Measurements from ENCODE around the gene RALGPS1.

Gene RALGPS1

DNA sequence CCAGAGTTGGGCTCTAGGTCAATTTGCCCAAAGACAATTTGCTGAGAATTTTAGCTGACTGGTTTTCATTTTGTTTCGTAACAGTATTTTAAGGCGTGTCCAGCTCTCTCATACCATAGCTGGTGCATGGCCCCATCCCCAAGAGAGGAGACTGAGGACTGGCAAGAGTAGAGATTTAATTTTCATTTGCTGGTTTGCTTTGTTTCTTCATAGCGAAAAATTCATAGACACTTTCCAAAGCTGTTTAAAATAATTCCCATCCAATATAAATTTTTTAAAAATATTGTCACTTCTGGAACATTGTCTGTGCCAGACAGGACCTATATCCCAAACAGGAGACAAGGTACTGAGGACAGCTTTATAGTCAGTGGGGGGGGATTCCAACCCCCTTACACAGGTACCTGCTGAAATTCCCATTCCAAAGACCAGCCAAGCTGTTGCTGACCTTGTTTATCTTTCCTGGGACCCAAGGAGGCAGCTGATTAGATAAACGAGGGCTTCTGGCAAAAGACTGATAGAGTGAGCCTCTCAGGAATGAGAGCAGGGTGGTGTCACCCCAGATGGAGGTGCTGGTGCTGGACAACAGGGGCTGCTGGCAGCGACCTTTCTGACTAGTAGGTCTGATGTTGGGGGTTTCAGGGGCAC lies 214.6 kb downstream of the RALGPS1 start:
- H3K27me3 Mint-ChIP-seq, result no peaks in the 10 kb centered on the region
- H3K36me3 Mint-ChIP-seq (ENCODE audit: insufficient read depth), result no peaks in the 10 kb centered on the region
- no peaks in the 10 kb centered on the region for H3K9me3 Mint-ChIP-seq
- H3K4me3 Mint-ChIP-seq, result no peak overlapping the region
- no peak overlapping the region for H3K27ac Mint-ChIP-seq (ENCODE audit: low read depth)
- DNase-seq (ENCODE audit: low spot score in 2 of 2) (no peak), ATAC-seq (replicated peaks; ENCODE audit: extremely low read depth, poor library complexity, severe bottlenecking) (no peak)
- no peaks in the 10 kb centered on the region for H3K4me1 Mint-ChIP-seq

DNA sequence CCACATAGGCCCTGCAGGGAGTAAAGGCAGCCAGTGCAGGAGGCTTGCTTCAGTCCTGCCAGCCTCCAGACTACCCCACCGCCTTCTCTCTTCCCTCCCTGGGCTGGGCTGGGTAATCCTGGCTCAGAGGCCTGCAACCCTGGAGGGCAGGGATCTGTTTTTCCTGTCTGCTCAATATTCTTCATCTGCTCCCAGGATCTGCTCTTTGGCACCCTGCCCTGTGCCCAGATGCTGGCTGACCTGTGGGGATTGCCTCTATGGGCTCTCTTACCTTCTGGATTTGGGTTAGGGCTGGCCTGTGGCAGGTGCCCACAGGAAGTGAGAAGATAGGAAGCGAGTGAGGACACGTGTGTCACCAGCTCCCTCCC lies 215.1 kb downstream of the RALGPS1 start:
- H3K27me3 Mint-ChIP-seq, result no peaks in the 10 kb centered on the region
- no peaks in the 10 kb centered on the region for H3K36me3 Mint-ChIP-seq (ENCODE audit: insufficient read depth)
- no peak overlapping the region for H3K4me3 Mint-ChIP-seq
- DNase-seq (ENCODE audit: low spot score in 2 of 2) (no peak), ATAC-seq (replicated peaks; ENCODE audit: extremely low read depth, poor library complexity, severe bottlenecking) (no peak)
- no peaks in the 10 kb centered on the region for H3K4me1 Mint-ChIP-seq
- no peak overlapping the region for H3K27ac Mint-ChIP-seq (ENCODE audit: low read depth)
- H3K9me3 Mint-ChIP-seq, result no peaks in the 10 kb centered on the region

DNA sequence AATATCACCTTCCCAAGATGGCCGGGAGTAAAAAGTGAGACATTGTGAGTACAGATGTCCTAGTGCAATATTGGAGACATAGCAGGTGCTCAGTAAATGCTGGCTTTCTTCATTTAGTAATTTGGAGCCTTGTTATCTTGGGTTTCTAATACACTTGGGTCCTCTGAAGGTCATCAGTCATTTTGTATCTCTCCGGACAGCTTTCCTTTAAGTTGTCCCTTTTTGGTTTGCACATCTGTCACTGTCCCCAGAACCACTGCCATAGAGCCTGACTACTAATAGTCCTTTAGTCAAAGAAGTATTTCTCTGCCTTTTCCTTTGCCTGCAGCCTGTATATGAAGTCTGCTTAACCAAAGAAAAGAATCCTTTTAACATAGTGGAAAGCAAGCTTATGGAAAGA lies 215.7 kb downstream of the RALGPS1 start:
- no peak for ATAC-seq (replicated peaks; ENCODE audit: extremely low read depth, poor library complexity, severe bottlenecking)
- Mint-ChIP-seq H3K27me3 (no peaks in the 10 kb centered on the region), H3K4me1 (no peaks in the 10 kb centered on the region), H3K36me3 (ENCODE audit: insufficient read depth) (no peaks in the 10 kb centered on the region), H3K9me3 (no peaks in the 10 kb centered on the region), H3K4me3 (no peak overlapping the region), H3K27ac (ENCODE audit: low read depth) (no peak overlapping the region)
- DNase-seq (ENCODE audit: low spot score in 2 of 2), result no peak

DNA sequence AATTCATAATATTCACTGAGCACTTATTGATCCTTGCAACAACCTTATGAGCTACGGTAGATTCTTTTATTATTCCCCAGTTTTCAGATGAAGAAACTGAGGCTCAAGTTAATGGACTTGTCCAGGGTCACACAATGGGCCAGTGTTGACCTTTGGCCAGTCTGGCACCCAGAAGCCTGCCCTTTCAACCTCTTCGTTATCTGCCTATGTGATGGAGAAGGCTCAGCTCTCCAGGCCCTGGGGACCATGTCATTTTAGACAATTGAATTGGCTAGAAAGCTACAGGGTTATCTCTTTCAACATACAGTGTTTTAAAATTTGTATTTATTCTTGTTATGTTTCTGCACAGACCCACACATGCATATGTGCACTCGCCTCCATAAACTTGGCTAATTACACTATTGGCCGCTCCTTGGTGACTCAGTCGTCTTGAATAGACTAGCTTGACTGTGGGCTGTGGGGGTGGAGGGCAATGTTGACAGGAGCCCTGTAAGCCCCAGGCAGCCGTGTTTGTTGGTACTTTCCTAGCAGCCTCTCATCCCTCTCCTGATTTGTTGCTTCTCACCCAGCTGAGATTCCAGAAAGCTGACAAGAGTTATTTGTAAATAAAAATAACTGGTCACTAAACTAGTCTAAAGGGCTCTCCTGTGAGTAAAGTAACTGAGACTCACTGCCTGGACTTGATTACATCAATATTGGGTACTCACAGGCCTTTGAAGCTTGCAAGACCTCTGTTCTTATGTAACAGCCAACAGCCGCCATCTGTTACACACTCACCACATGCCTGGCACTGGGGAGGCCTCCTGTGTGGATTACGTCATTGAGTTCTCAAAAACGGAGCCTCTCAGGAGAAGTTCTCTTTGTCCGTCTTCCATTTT lies 216.3 kb downstream of the RALGPS1 start:
- Mint-ChIP-seq H3K36me3 (ENCODE audit: insufficient read depth) (no peaks in the 10 kb centered on the region), H3K27me3 (no peaks in the 10 kb centered on the region), H3K9me3 (no peaks in the 10 kb centered on the region), H3K27ac (ENCODE audit: low read depth) (no peak overlapping the region), H3K4me1 (no peaks in the 10 kb centered on the region), H3K4me3 (no peak overlapping the region)
- DNase-seq (ENCODE audit: low spot score in 2 of 2) (no peak), ATAC-seq (replicated peaks; ENCODE audit: extremely low read depth, poor library complexity, severe bottlenecking) (no peak)

DNA sequence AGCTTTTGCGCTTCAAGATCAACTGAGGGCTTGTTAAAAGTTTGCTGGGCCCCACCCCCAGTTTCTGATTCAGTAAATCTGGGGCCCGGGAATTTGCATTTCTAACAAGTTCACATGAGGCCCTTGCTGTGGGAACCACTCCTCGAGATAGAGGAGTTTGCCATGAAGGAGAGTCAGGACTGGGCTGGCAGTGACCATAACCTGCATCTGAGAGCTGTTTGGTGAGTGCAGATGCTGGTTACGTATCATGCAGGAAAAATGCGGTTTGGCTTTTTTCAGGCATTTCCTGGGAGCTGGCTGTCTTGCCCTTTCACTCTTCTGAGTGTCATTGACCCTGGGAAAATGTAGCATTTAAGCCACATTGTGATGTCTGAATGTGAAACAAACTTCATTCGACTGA lies 217.3 kb downstream of the RALGPS1 start:
- no peak for ATAC-seq (replicated peaks; ENCODE audit: extremely low read depth, poor library complexity, severe bottlenecking)
- Mint-ChIP-seq H3K4me1 (no peaks in the 10 kb centered on the region), H3K36me3 (ENCODE audit: insufficient read depth) (no peaks in the 10 kb centered on the region), H3K27me3 (no peaks in the 10 kb centered on the region), H3K9me3 (no peaks in the 10 kb centered on the region), H3K27ac (ENCODE audit: low read depth) (no peak overlapping the region), H3K4me3 (no peak overlapping the region)
- no peak for DNase-seq (ENCODE audit: low spot score in 2 of 2)

DNA sequence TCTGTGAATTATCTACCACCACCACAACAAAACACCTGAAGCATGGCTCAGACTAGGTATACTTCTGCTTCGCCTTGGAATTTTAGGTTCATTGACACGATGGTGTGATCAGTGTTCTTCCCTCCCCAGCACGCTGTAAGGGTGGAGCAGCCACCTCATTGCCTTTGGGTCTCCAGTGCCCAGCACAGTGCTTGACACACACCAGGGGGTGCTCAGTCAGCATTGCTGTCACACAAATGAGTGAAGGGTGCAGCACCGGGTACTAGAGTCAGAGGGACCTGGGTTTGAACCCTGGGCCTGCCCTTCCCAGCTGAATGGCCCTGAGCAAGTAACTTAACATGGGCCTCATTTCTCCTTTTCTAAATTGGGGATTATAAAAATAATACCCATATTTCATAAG lies 217.8 kb downstream of the RALGPS1 start:
- H3K9me3 Mint-ChIP-seq, result no peaks in the 10 kb centered on the region
- H3K4me3 Mint-ChIP-seq, result no peak overlapping the region
- no peak for DNase-seq (ENCODE audit: low spot score in 2 of 2)
- H3K36me3 Mint-ChIP-seq (ENCODE audit: insufficient read depth), result no peaks in the 10 kb centered on the region
- no peak overlapping the region for H3K27ac Mint-ChIP-seq (ENCODE audit: low read depth)
- no peaks in the 10 kb centered on the region for H3K4me1 Mint-ChIP-seq
- ATAC-seq (replicated peaks; ENCODE audit: extremely low read depth, poor library complexity, severe bottlenecking), result no peak
- no peaks in the 10 kb centered on the region for H3K27me3 Mint-ChIP-seq

DNA sequence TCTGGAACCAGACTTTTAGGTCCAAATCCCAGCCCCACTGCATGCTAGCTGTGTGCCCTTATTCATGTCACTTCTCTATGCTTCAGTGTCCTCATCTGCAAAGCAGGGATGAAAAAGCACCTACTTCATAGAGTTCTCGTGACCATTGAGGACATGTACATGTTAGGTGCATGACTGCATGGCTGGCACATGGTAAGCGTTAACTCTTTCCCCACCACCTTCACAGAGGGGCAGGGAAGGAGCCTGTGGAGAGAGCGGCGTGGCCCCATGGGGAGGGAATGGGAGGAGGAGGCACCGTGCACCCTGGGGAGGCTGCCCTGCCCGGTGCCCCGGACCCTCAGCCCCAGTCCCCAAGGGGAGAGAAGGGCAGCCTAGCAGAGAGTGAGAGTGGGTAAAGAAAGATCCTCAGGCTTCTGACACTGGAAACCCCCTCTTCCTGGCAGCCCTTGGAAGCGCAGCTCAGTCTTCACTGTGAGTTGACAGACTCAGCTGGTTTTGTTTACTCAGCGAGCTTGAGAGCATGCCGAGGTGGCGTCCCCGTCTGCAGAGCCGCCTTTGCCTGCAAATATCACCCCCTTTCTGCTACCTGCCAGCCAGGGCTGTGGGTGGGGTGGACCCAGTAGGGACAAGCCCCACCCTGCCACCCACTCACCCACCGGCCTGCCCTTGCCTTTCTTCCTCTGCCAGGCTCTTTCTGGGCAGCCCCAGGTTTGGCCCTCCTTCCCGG lies 218.5 kb downstream of the RALGPS1 start:
- Mint-ChIP-seq H3K27ac (ENCODE audit: low read depth) (no peak overlapping the region), H3K27me3 (no peaks in the 10 kb centered on the region), H3K9me3 (no peaks in the 10 kb centered on the region), H3K4me1 (no peaks in the 10 kb centered on the region), H3K36me3 (ENCODE audit: insufficient read depth) (no peaks in the 10 kb centered on the region), H3K4me3 (no peak overlapping the region)
- no peak for DNase-seq (ENCODE audit: low spot score in 2 of 2)
- no peak for ATAC-seq (replicated peaks; ENCODE audit: extremely low read depth, poor library complexity, severe bottlenecking)

DNA sequence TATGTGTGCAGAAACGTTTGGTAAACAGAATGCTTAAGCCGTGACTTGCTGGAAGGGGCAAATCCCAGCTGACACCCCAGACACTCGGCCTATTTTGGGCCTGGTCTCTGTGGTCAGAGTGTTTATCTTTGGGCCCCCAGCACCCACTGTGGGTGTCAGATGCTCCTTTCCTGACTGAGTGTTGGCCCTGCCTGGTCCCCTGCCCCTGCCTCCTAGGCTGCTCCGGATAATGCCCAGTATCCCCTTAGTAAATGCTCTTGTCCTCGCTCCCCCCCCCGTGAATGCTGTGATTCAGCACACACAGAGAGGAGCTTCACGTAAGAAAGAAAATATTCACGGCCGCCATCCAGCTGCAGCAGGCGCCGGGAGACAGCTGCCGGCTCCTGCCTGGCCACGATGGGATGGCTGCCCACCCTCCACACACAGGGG lies 219.2 kb downstream of the RALGPS1 start:
- H3K27me3 Mint-ChIP-seq, result no peaks in the 10 kb centered on the region
- DNase-seq (ENCODE audit: low spot score in 2 of 2) (no peak), ATAC-seq (replicated peaks; ENCODE audit: extremely low read depth, poor library complexity, severe bottlenecking) (no peak)
- H3K27ac Mint-ChIP-seq (ENCODE audit: low read depth), result no peak overlapping the region
- H3K9me3 Mint-ChIP-seq, result no peaks in the 10 kb centered on the region
- H3K4me3 Mint-ChIP-seq, result no peak overlapping the region
- H3K4me1 Mint-ChIP-seq, result no peaks in the 10 kb centered on the region
- H3K36me3 Mint-ChIP-seq (ENCODE audit: insufficient read depth), result no peaks in the 10 kb centered on the region

DNA sequence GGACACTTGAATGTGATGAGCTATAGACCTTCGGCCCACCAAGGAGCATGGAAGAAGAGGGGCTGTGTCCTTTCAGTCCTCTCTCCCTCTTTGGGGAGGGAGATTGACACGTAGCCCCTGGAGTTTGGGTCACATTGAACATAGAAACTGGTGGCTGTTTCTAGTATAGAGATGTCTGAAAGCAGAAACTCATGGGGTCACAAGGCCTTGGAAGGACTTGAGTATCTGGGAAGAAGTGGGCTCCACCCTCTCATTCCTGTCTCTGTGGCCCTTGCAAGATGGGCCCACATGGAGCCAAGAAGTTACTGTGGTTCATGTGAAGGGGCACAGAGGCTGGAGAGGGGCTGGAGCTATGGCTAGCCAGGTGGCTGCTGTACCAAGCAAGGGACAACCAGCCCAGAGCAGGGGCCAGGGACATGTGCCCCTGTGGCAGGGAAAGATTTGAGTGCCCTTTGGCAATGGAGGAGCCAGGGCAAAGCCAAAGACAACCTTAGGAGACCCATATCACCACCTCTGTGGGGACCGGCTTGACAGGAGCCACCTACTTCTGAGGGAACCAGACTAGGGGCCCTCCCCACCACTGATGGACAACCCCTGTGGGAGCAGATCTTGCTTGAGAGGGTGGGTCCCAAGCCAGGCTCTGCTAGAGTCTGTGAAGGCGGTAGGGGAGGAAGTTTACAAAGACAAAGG lies 220.6 kb downstream of the RALGPS1 start:
- Mint-ChIP-seq H3K36me3 (ENCODE audit: insufficient read depth) (no peaks in the 10 kb centered on the region), H3K27me3 (no peaks in the 10 kb centered on the region), H3K27ac (ENCODE audit: low read depth) (no peak overlapping the region), H3K9me3 (no peaks in the 10 kb centered on the region), H3K4me3 (no peak overlapping the region), H3K4me1 (no peaks in the 10 kb centered on the region)
- DNase-seq (ENCODE audit: low spot score in 2 of 2), result no peak
- no peak for ATAC-seq (replicated peaks; ENCODE audit: extremely low read depth, poor library complexity, severe bottlenecking)

DNA sequence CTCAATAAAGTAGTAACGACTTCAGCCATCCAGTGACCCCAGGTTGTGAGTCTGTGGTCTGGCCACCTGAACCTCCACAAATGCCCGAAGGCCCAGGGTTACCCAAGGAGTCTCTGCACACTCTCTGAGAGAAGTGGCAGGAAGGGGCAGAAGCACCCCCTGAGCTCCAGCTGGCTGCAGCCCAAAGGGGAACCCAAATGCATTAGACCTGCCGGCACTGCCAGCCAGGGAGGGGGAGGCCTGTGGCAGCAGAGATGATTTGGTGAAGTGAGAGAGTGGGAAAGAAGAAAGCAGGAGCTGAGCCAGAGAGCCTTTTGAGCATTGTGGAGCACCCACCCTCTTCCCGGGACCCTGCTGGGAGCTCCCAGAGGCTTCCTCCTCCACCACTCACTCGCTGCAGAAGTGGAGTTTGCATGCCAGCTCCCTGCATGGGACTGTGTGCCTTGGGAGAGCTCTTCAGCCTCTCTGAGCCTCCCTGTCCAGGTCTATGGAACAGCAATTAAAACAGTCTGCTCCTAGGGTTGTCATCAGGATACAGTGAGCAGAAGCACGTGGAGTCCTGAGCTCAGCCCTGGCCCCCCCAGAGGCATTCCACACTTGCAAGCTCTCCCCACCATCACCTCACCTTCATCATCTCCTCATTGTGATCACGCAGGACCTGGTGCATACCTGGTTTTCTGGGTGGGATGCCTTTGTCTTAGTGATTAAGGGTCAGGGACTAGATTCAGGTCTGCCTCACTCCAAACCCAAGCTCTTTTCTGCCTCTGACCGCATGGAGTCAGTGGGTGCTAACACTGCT lies 221.7 kb downstream of the RALGPS1 start:
- ATAC-seq (replicated peaks; ENCODE audit: extremely low read depth, poor library complexity, severe bottlenecking) (no peak), DNase-seq (ENCODE audit: low spot score in 2 of 2) (no peak)
- no peaks in the 10 kb centered on the region for H3K27me3 Mint-ChIP-seq
- no peaks in the 10 kb centered on the region for H3K9me3 Mint-ChIP-seq
- no peak overlapping the region for H3K4me3 Mint-ChIP-seq
- H3K27ac Mint-ChIP-seq (ENCODE audit: low read depth), result no peak overlapping the region
- no peaks in the 10 kb centered on the region for H3K36me3 Mint-ChIP-seq (ENCODE audit: insufficient read depth)
- H3K4me1 Mint-ChIP-seq, result no peaks in the 10 kb centered on the region

DNA sequence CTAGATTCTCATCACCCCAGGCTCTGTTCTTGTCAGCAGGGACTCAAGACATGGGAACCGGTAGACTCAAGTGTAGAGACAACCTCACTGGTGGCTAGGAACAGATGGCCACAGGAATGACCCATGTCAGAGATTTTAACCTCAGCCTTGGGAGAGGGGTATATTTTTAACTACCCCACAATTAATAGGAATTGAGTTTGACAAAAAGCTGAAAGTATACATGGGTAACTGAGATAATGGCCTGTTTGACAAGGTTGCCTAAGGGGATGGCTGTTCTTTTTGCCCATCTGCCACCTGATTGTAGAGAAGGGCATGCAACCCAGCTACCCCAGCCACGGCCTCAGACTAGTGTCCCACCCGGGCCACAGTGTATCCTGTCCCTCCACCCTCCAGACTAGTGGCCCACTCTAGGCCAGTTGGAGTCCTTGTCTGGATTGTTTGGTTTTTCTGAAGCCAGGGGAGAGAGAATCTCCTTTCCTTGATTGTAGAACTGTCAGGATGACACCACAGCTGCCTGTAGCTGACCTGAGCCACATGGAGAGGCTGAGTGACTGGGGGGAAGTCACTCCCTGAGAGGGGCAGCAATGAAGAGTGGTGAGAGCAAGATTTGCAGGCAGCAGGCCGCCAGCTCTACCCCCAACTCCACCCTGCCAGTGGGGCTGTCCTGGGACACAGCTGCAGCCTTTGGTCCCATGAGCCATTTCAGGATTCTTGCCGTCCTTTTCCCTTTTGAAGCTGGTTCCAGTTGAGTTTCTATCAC lies 222.5 kb downstream of the RALGPS1 start:
- Mint-ChIP-seq H3K9me3 (no peaks in the 10 kb centered on the region), H3K4me3 (no peak overlapping the region), H3K27me3 (no peaks in the 10 kb centered on the region), H3K27ac (ENCODE audit: low read depth) (no peak overlapping the region), H3K36me3 (ENCODE audit: insufficient read depth) (no peaks in the 10 kb centered on the region), H3K4me1 (no peaks in the 10 kb centered on the region)
- DNase-seq (ENCODE audit: low spot score in 2 of 2) (no peak), ATAC-seq (replicated peaks; ENCODE audit: extremely low read depth, poor library complexity, severe bottlenecking) (no peak)

Data from central memory CD8-positive, alpha-beta T cell (primary cell).